Neural cell (in vitro differentiated cells): Measurements from ENCODE around the gene SPTBN1. TPM values are rescaled to one million over a fixed set of nuclear protein-coding genes. Genes with fewer than 3 reads are reported as not detected.

Source experiments
- H2AFZ ChIP-seq: fragments of 200-600, 300-800 bp; sonication (generic), shearing (Covaris generic); 2 replicates; pipeline ENCODE4 v1.6.0; 2014; ENCODE audit warnings: low read depth, mild to moderate bottlenecking, antibody characterized with exemption, low read length, moderate library complexity
- H3F3A ChIP-seq: fragments of 200-600 bp; shearing (Covaris generic); 2 replicates; pipeline ENCODE4 v1.6.1; 2016; ENCODE audit warnings: mild to moderate bottlenecking, moderate library complexity, mixed read lengths, antibody characterized with exemption, low read length; ENCODE audit not compliant: insufficient read depth, poor library complexity, severe bottlenecking
- H3K27ac ChIP-seq: fragments of 200-600, 300-800 bp; sonication (generic), shearing (Covaris generic); 2 replicates; pipeline ENCODE4 v1.5.1; 2014; ENCODE audit warnings: mild to moderate bottlenecking, low read length, moderate library complexity
- H3K27me3 ChIP-seq: fragments of 300-800, 200-600 bp; sonication (generic), shearing (Covaris generic); 2 replicates; pipeline ENCODE4 v1.6.0; 2014; ENCODE audit warnings: mild to moderate bottlenecking, low read depth, low read length, moderate library complexity; ENCODE audit not compliant: insufficient read depth
- H3K36me3 ChIP-seq: fragments of 300-800, 200-600 bp; sonication (generic), shearing (Covaris generic); 2 replicates; pipeline ENCODE4 v1.5.1; 2014; ENCODE audit warnings: mild to moderate bottlenecking, antibody characterized with exemption, low read length, moderate library complexity; ENCODE audit not compliant: insufficient read depth
- H3K4me2 ChIP-seq: fragments of 300-800, 200-600 bp; sonication (generic), shearing (Covaris generic); 2 replicates; pipeline ENCODE4 v1.6.0; 2014; ENCODE audit warnings: mild to moderate bottlenecking, low read length
- H3K4me3 ChIP-seq: fragments of 300-800, 200-600 bp; sonication (generic), shearing (Covaris generic); 2 replicates; pipeline ENCODE4 v1.5.1; 2014; ENCODE audit warnings: mild to moderate bottlenecking, low read length, moderate library complexity
- H3K79me2 ChIP-seq: fragments of 200-600 bp; shearing (Covaris generic); replicated peaks from 2 replicates; pipeline ENCODE4 v1.6.0; 2014; ENCODE audit warnings: mild to moderate bottlenecking, low read length, moderate library complexity; ENCODE audit not compliant: insufficient read depth
- H3K9ac ChIP-seq: fragments of 300-800, 200-600 bp; sonication (generic), shearing (Covaris generic); 2 replicates; pipeline ENCODE4 v1.6.1; 2016; ENCODE audit warnings: mild to moderate bottlenecking, low read length, mixed read lengths
- H3K9me2 ChIP-seq: fragments of 200-600 bp; shearing (Covaris generic); 2 replicates; pipeline ENCODE4 v1.6.1; 2016; ENCODE audit warnings: mild to moderate bottlenecking, low read length, mixed read lengths; ENCODE audit not compliant: insufficient read depth
- H3K9me3 ChIP-seq: fragments of 200-600, 300-800 bp; sonication (generic), shearing (Covaris generic); 2 replicates; pipeline ENCODE4 v1.6.1; 2016; ENCODE audit warnings: mild to moderate bottlenecking, mixed run types, low read length, moderate library complexity, mixed read lengths
- H4K20me1 ChIP-seq: fragments of 200-600 bp; shearing (Covaris generic); 2 replicates; pipeline ENCODE4 v1.6.1; 2016; ENCODE audit warnings: mild to moderate bottlenecking, mixed run types; ENCODE audit not compliant: insufficient read depth
- EP300 ChIP-seq: fragments of 450-650 bp; conservative IDR thresholded peaks from 2 replicates; pipeline ENCODE4 v1.6.1; 2014; ENCODE audit warnings: antibody characterized with exemption, mild to moderate bottlenecking, moderate library complexity; ENCODE audit not compliant: poor library complexity, severe bottlenecking
- EZH2 ChIP-seq: fragments of 200-600, 300-800 bp; shearing (Covaris generic), sonication (generic); IDR thresholded peaks from 2 replicates; pipeline ENCODE4 v1.6.1; 2014; ENCODE audit warnings: antibody characterized with exemption, low read length, borderline replicate concordance, mild to moderate bottlenecking; ENCODE audit not compliant: insufficient read depth, poor library complexity, severe bottlenecking
- MXI1 ChIP-seq: fragments of 450-650 bp; conservative IDR thresholded peaks from 2 replicates; pipeline ENCODE4 v1.6.1; 2014; ENCODE audit warnings: antibody characterized with exemption, mild to moderate bottlenecking; ENCODE audit not compliant: poor library complexity, severe bottlenecking
- POLR2AphosphoS5 ChIP-seq: IDR thresholded peaks from 2 replicates; pipeline ENCODE4 v1.6.1; 2012
- RAD21 ChIP-seq: fragments of 450-650 bp; conservative IDR thresholded peaks from 2 replicates; pipeline ENCODE4 v1.6.1; 2014; ENCODE audit warnings: antibody characterized with exemption, mild to moderate bottlenecking, moderate library complexity
- SMC3 ChIP-seq: fragments of 450-650 bp; conservative IDR thresholded peaks from 2 replicates; pipeline ENCODE4 v1.6.1; 2014; ENCODE audit warnings: antibody characterized with exemption, mild to moderate bottlenecking, moderate library complexity; ENCODE audit not compliant: poor library complexity
- TAF1 ChIP-seq: IDR thresholded peaks from 2 replicates; pipeline ENCODE4 v1.6.1; 2012; ENCODE audit warnings: low read depth
- polyA plus RNA-seq: library from polyadenylated mRNA; depleted of rRNA; stranded (reverse); fragments of >200 nt; gene quantifications from 2 replicates; pipeline ENCODE4 v1.2.3, GENCODE V29; 2014
- TF ChIP-seq, protein P1 (sequence below): IDR thresholded peaks from 2 replicates; pipeline ENCODE4 v1.6.1; 2012; ENCODE audit warnings: borderline replicate concordance
- TF ChIP-seq, protein P2 (sequence below): fragments of 450-650 bp; IDR thresholded peaks from 2 replicates; pipeline ENCODE4 v1.5.1; 2014; ENCODE audit warnings: antibody characterized with exemption, mild to moderate bottlenecking, moderate library complexity; ENCODE audit not compliant: poor library complexity, severe bottlenecking

Gene SPTBN1
- polyA plus RNA-seq, 1 donor from 2014 or later = 92.1 TPM

- H3K4me2 ChIP-seq = no peak overlapping the region
- H2AFZ ChIP-seq = no peak overlapping the region
- no peaks in the 10 kb centered on the region for H3K9me3 ChIP-seq
- no peak overlapping the region for H3K9ac ChIP-seq
- H3F3A ChIP-seq = no peaks in the 10 kb centered on the region
- H3K4me3 ChIP-seq = no peak overlapping the region
- no peaks in the 10 kb centered on the region for H3K79me2 ChIP-seq
- peaks cover 7% of the 10 kb centered on the region for H3K36me3 ChIP-seq
- H4K20me1 ChIP-seq = peaks cover 5% of the 10 kb centered on the region
- no peaks in the 10 kb centered on the region for H3K9me2 ChIP-seq
- no peak overlapping the region for H3K27ac ChIP-seq
- TF ChIP-seq MXI1 (no peak), POLR2AphosphoS5 (no peak), SMC3 (no peak), RAD21 (no peak), TAF1 (no peak), EP300 (no peak), EZH2 (no peak)
- TF ChIP-seq, protein P1, sequence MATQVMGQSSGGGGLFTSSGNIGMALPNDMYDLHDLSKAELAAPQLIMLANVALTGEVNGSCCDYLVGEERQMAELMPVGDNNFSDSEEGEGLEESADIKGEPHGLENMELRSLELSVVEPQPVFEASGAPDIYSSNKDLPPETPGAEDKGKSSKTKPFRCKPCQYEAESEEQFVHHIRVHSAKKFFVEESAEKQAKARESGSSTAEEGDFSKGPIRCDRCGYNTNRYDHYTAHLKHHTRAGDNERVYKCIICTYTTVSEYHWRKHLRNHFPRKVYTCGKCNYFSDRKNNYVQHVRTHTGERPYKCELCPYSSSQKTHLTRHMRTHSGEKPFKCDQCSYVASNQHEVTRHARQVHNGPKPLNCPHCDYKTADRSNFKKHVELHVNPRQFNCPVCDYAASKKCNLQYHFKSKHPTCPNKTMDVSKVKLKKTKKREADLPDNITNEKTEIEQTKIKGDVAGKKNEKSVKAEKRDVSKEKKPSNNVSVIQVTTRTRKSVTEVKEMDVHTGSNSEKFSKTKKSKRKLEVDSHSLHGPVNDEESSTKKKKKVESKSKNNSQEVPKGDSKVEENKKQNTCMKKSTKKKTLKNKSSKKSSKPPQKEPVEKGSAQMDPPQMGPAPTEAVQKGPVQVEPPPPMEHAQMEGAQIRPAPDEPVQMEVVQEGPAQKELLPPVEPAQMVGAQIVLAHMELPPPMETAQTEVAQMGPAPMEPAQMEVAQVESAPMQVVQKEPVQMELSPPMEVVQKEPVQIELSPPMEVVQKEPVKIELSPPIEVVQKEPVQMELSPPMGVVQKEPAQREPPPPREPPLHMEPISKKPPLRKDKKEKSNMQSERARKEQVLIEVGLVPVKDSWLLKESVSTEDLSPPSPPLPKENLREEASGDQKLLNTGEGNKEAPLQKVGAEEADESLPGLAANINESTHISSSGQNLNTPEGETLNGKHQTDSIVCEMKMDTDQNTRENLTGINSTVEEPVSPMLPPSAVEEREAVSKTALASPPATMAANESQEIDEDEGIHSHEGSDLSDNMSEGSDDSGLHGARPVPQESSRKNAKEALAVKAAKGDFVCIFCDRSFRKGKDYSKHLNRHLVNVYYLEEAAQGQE = no peak
- TF ChIP-seq, protein P2, sequence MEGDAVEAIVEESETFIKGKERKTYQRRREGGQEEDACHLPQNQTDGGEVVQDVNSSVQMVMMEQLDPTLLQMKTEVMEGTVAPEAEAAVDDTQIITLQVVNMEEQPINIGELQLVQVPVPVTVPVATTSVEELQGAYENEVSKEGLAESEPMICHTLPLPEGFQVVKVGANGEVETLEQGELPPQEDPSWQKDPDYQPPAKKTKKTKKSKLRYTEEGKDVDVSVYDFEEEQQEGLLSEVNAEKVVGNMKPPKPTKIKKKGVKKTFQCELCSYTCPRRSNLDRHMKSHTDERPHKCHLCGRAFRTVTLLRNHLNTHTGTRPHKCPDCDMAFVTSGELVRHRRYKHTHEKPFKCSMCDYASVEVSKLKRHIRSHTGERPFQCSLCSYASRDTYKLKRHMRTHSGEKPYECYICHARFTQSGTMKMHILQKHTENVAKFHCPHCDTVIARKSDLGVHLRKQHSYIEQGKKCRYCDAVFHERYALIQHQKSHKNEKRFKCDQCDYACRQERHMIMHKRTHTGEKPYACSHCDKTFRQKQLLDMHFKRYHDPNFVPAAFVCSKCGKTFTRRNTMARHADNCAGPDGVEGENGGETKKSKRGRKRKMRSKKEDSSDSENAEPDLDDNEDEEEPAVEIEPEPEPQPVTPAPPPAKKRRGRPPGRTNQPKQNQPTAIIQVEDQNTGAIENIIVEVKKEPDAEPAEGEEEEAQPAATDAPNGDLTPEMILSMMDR = no peak
- no peaks in the 10 kb centered on the region for H3K27me3 ChIP-seq
These were observed 69.2 kb downstream of the SPTBN1 start for GRCh38 chr2:54525321-54525720.

- H3K27ac ChIP-seq = no peak overlapping the region
- TF ChIP-seq EZH2 = no peak
- no peak for TF ChIP-seq TAF1
- TF ChIP-seq, protein P2 = no peak
- TF ChIP-seq EP300 = no peak
- no peak for TF ChIP-seq POLR2AphosphoS5
- TF ChIP-seq RAD21 = no peak
- TF ChIP-seq SMC3 = no peak
- TF ChIP-seq, protein P1 = no peak
- no peak for TF ChIP-seq MXI1
These were observed 70.2 kb downstream of the SPTBN1 start for GRCh38 chr2:54526226-54526879.

More at GRCh38 chr2:54526226-54526879, 70.2 kb downstream of the SPTBN1 start:
- Histone ChIP-seq H3K4me3 (no peak overlapping the region), H3F3A (no peaks in the 10 kb centered on the region), H3K27me3 (no peaks in the 10 kb centered on the region), H3K9me3 (no peaks in the 10 kb centered on the region), H3K79me2 (no peaks in the 10 kb centered on the region), H4K20me1 (peaks cover 5% of the 10 kb centered on the region), H3K9me2 (no peaks in the 10 kb centered on the region), H3K36me3 (peaks cover 7% of the 10 kb centered on the region), H3K4me2 (no peak overlapping the region), H2AFZ (no peak overlapping the region), H3K9ac (no peak overlapping the region)
